Vagina (tissue), 2 donors: ENCODE measurements around the gene KIAA0513.

Experiments used
- POLR2AphosphoS5 ChIP-seq, 2 donors: sonication (generic); formaldehyde crosslinking; IDR thresholded peaks; one replicate each; pipeline ENCODE4 v1.9.0; 2017; ENCODE audit warnings: antibody characterized with exemption in 2 of 2, mild to moderate bottlenecking in 2 of 2, low read depth in 1 of 2; ENCODE audit not compliant: insufficient read depth in 1 of 2
- TF ChIP-seq, protein P1 (sequence below), 3 experiments: fragments of 450-650 bp in 2 of 3; fragments of 200-600 bp in 1 of 3; sonication (generic) in 1 of 3; IDR thresholded peaks; one replicate each; pipeline ENCODE4 v1.5.1; 2017 to 2019; ENCODE audit warnings: antibody characterized with exemption in 3 of 3, mild to moderate bottlenecking in 2 of 3, moderate library complexity in 2 of 3

DNA sequence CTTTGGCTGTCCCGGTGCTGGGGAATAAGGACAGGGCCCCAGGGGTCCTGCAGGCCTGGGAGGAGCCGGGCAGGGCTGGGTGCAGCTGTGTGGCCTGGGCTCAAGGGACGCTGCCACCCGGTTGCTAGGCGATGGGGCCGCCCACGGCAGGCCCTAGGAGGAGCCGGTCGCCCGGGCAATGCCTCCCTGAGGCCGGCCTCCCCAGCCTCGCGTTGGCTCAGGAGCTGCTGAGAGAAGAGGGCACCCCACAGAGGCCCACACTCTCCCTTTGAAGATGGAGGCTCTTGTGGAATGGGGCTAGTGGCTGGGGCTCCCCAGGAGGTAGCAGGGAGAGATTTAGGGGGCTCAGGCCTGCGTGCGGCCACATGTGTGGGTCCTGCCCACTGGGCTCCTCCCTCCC is 84.8 kb downstream of the KIAA0513 start, which contains the start of gene CIBAR2:
- TF ChIP-seq, protein P1, sequence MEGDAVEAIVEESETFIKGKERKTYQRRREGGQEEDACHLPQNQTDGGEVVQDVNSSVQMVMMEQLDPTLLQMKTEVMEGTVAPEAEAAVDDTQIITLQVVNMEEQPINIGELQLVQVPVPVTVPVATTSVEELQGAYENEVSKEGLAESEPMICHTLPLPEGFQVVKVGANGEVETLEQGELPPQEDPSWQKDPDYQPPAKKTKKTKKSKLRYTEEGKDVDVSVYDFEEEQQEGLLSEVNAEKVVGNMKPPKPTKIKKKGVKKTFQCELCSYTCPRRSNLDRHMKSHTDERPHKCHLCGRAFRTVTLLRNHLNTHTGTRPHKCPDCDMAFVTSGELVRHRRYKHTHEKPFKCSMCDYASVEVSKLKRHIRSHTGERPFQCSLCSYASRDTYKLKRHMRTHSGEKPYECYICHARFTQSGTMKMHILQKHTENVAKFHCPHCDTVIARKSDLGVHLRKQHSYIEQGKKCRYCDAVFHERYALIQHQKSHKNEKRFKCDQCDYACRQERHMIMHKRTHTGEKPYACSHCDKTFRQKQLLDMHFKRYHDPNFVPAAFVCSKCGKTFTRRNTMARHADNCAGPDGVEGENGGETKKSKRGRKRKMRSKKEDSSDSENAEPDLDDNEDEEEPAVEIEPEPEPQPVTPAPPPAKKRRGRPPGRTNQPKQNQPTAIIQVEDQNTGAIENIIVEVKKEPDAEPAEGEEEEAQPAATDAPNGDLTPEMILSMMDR (IDR thresholded peaks at IDR 0.05) = no peak
- TF ChIP-seq POLR2AphosphoS5 (IDR thresholded peaks at IDR 0.05; ENCODE audit: insufficient read depth in 1 of 2, low read depth in 1 of 2) = no peak
